GM18520 (cell line): Measurements from ENCODE around the gene RTN1.

Experiments
- ATAC-seq: cut with Tn5 transposase; IDR thresholded peaks from one replicate; pipeline ENCODE4 v1.9.1; 2021; ENCODE audit not compliant: unreplicated experiment

Gene RTN1

GRCh38 chr14:59811073-59811472 is 59.5 kb downstream of the RTN1 start:
- ATAC-seq, result no peak

GRCh38 chr14:59803052-59803540 is 67.5 kb downstream of the RTN1 start:
- no peak for ATAC-seq

GRCh38 chr14:59788176-59788575 is 82.4 kb downstream of the RTN1 start:
- ATAC-seq, result no peak

GRCh38 chr14:59787045-59787674 is 83.4 kb downstream of the RTN1 start:
- no peak for ATAC-seq

- ATAC-seq, result no peak
Measured at GRCh38 chr14:59785629-59786028, 84.9 kb downstream of the RTN1 start.

GRCh38 chr14:59782760-59783159 is 87.8 kb downstream of the RTN1 start:
- ATAC-seq, result no peak

GRCh38 chr14:59777006-59777579 is 93.5 kb downstream of the RTN1 start:
- ATAC-seq, result no peak

GRCh38 chr14:59776468-59776867 is 94.1 kb downstream of the RTN1 start:
- ATAC-seq, result no peak

GRCh38 chr14:59772233-59772632 is 98.3 kb downstream of the RTN1 start:
- ATAC-seq, result no peak

- ATAC-seq, result no peak
Measured at GRCh38 chr14:59771577-59771976, 99.0 kb downstream of the RTN1 start.

- no peak for ATAC-seq
Measured at GRCh38 chr14:59769586-59769985, 101.0 kb downstream of the RTN1 start.

- no peak for ATAC-seq
Measured at GRCh38 chr14:59768855-59769375, 101.7 kb downstream of the RTN1 start.

GRCh38 chr14:59761851-59762250 is 108.7 kb downstream of the RTN1 start:
- ATAC-seq, result no peak

GRCh38 chr14:59755409-59756135 is 115.0 kb downstream of the RTN1 start:
- no peak for ATAC-seq

GRCh38 chr14:59754256-59754655 is 116.3 kb downstream of the RTN1 start:
- no peak for ATAC-seq

GRCh38 chr14:59753512-59753911 is 117.1 kb downstream of the RTN1 start:
- no peak for ATAC-seq

GRCh38 chr14:59751578-59751977 is 119.0 kb downstream of the RTN1 start:
- ATAC-seq, result no peak

- no peak for ATAC-seq
Measured at GRCh38 chr14:59739794-59740193, 130.8 kb downstream of the RTN1 start.

- ATAC-seq, result no peak
Measured at GRCh38 chr14:59728304-59728703, 142.3 kb downstream of the RTN1 start.

- ATAC-seq, result no peak
Measured at GRCh38 chr14:59727073-59727661, 143.4 kb downstream of the RTN1 start.

GRCh38 chr14:59711080-59711479 is 159.5 kb downstream of the RTN1 start:
- ATAC-seq, result no peak
